KOPT-K1 (cell line): ENCODE measurements around the gene HBQ1.
"Not testable (repeated sequence)": the region's sequence is repeated elsewhere in the genome, so short reads cannot be mapped to it uniquely, and the experiment has no call there.

ENCODE experiments used
- H3K27ac ChIP-seq: fragments of 200-600 bp; sonication (generic); 2 replicates; pipeline ENCODE4 v1.5.1; 2016; ENCODE audit warnings: antibody characterized with exemption, mild to moderate bottlenecking, low read depth, low read length; ENCODE audit not compliant: poor library complexity, severe bottlenecking
- H3K36me3 ChIP-seq: fragments of 200-600 bp; sonication (generic); 2 replicates; pipeline ENCODE4 v1.5.1; 2017; ENCODE audit warnings: antibody characterized with exemption, mild to moderate bottlenecking, low read length, moderate library complexity; ENCODE audit not compliant: insufficient read depth
- H3K9me3 ChIP-seq: fragments of 200-600 bp; sonication (generic); 2 replicates; pipeline ENCODE4 v1.5.1; 2017; ENCODE audit warnings: antibody characterized with exemption, low read length, mild to moderate bottlenecking; ENCODE audit not compliant: insufficient read depth, poor library complexity, severe bottlenecking

Gene HBQ1

GRCh38 chr16:180101-180675 is at the start of gene HBQ1:
TSS of gene HBQ1 (plus strand) at chr16:180459. CDS start at chr16:180487, 28 bp downstream.
- H3K36me3 ChIP-seq = peaks cover 25% of the 10 kb centered on the region
- no peaks in the 10 kb centered on the region for H3K9me3 ChIP-seq
- H3K27ac ChIP-seq = no peak within 1 kb of the TSS

GRCh38 chr16:130533-131173 is 49.6 kb upstream of the HBQ1 start:
- H3K27ac ChIP-seq = no peak overlapping the region
- H3K9me3 ChIP-seq = no peaks in the 10 kb centered on the region
- H3K36me3 ChIP-seq = no peaks in the 10 kb centered on the region

GRCh38 chr16:132120-132519 is 48.1 kb upstream of the HBQ1 start:
- H3K27ac ChIP-seq = no peak overlapping the region
- H3K9me3 ChIP-seq = no peaks in the 10 kb centered on the region
- no peaks in the 10 kb centered on the region for H3K36me3 ChIP-seq

GRCh38 chr16:133716-134115 is 46.5 kb upstream of the HBQ1 start:
- no peaks in the 10 kb centered on the region for H3K36me3 ChIP-seq
- H3K9me3 ChIP-seq = no peaks in the 10 kb centered on the region
- H3K27ac ChIP-seq = no peak overlapping the region

- no peaks in the 10 kb centered on the region for H3K36me3 ChIP-seq
- H3K27ac ChIP-seq = peak overlapping the region; percentile 77
- H3K9me3 ChIP-seq = no peaks in the 10 kb centered on the region
Measured at GRCh38 chr16:138049-138417, 42.2 kb upstream of the HBQ1 start.

GRCh38 chr16:140175-140857 is 39.9 kb upstream of the HBQ1 start:
- Histone ChIP-seq H3K27ac (no peak overlapping the region), H3K36me3 (no peaks in the 10 kb centered on the region), H3K9me3 (no peaks in the 10 kb centered on the region)

- H3K27ac ChIP-seq = no peak overlapping the region
- no peaks in the 10 kb centered on the region for H3K36me3 ChIP-seq
- no peaks in the 10 kb centered on the region for H3K9me3 ChIP-seq
Measured at GRCh38 chr16:142405-142967, 37.8 kb upstream of the HBQ1 start.

GRCh38 chr16:143047-143446 is 37.2 kb upstream of the HBQ1 start:
- Histone ChIP-seq H3K27ac (no peak overlapping the region), H3K9me3 (no peaks in the 10 kb centered on the region), H3K36me3 (no peaks in the 10 kb centered on the region)

- H3K36me3 ChIP-seq = no peaks in the 10 kb centered on the region
- H3K27ac ChIP-seq = no peak overlapping the region
- no peaks in the 10 kb centered on the region for H3K9me3 ChIP-seq
Measured at GRCh38 chr16:143456-143855, 36.8 kb upstream of the HBQ1 start.

GRCh38 chr16:144797-145252 is 35.4 kb upstream of the HBQ1 start:
- H3K27ac ChIP-seq = no peak overlapping the region

GRCh38 chr16:146646-147045 is 33.6 kb upstream of the HBQ1 start:
- Histone ChIP-seq H3K36me3 (no peaks in the 10 kb centered on the region), H3K9me3 (no peaks in the 10 kb centered on the region), H3K27ac (no peak overlapping the region)

More at GRCh38 chr16:144797-145252, 35.4 kb upstream of the HBQ1 start:
- Histone ChIP-seq H3K9me3 (no peaks in the 10 kb centered on the region), H3K36me3 (no peaks in the 10 kb centered on the region)

GRCh38 chr16:149024-149660 is 31.1 kb upstream of the HBQ1 start:
- Histone ChIP-seq H3K9me3 (no peaks in the 10 kb centered on the region), H3K27ac (no peak overlapping the region), H3K36me3 (no peaks in the 10 kb centered on the region)

GRCh38 chr16:152141-153128 is 27.8 kb upstream of the HBQ1 start, which contains the start of gene HBZ:
TSS of gene HBZ (plus strand) at chr16:152644. CDS start at chr16:152910, 266 bp downstream.
- Histone ChIP-seq H3K27ac (no peak within 1 kb of the TSS), H3K9me3 (no peaks in the 10 kb centered on the region), H3K36me3 (no peaks in the 10 kb centered on the region)

- H3K9me3 ChIP-seq, H3K27ac ChIP-seq, H3K36me3 ChIP-seq: not testable (repeated sequence)
Measured at GRCh38 chr16:153129-153521, 27.1 kb upstream of the HBQ1 start.
